Stimulated activated CD4-positive, alpha-beta T cell treated with anti-CD3 and anti-CD28 coated beads, Interleukin-15, amount 100 ng/mL, for 1 hour (primary cell): ENCODE results near the gene SLC1A3.

Experiments used
- DNase-seq, 2 donors: peaks; one replicate each; pipeline ENCODE4 v3.0.0-alpha.2; 2020; ENCODE audit warnings: low read depth in 1 of 2, low spot score in 1 of 2

The SLC1A3 gene

DNA sequence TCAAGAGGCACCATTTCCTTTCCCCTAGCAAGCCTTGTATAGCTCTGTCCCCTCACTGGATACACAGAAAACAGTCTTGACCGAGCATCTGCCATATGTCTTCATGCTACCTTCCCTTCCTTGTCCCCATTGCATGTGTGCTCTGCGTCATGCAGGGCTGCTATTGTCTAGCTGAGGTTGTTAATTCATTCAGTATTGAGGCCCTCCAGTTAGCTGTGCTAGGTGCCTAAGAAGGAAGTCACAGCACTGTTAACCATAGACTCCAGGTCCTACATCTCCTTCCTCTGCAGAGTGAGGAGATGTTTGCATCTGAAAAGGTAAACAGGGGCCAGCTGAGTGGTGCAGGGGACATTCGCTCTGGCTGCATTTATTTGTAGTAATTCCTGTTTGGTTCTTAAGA, 48.2 kb downstream of the SLC1A3 start:
- DNase-seq = no peak

DNA sequence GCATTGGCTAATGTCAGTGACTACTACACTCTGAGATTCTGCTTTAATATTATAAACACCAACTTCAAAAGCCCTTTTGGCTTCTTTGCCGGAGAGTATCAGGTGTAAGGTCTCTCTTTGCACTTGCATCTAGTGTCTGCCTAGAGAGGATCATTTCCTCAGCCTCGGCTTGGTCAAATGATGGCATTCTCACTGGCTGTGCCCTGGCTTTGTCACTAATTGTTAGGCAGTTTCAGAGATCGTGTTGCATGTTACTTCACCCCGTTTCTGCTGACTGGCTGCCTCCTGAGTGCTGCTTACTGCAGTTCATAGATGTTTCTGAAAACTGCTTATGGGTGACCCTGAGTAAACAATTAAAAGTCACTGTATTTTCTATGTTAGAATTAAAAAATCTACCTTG, 48.8 kb downstream of the SLC1A3 start:
- DNase-seq = no peak

- DNase-seq = no peak
These were observed 50.1 kb downstream of the SLC1A3 start for GRCh38 chr5:36656556-36656955.

GRCh38 chr5:36657563-36657995, 51.2 kb downstream of the SLC1A3 start:
- no peak for DNase-seq

DNA sequence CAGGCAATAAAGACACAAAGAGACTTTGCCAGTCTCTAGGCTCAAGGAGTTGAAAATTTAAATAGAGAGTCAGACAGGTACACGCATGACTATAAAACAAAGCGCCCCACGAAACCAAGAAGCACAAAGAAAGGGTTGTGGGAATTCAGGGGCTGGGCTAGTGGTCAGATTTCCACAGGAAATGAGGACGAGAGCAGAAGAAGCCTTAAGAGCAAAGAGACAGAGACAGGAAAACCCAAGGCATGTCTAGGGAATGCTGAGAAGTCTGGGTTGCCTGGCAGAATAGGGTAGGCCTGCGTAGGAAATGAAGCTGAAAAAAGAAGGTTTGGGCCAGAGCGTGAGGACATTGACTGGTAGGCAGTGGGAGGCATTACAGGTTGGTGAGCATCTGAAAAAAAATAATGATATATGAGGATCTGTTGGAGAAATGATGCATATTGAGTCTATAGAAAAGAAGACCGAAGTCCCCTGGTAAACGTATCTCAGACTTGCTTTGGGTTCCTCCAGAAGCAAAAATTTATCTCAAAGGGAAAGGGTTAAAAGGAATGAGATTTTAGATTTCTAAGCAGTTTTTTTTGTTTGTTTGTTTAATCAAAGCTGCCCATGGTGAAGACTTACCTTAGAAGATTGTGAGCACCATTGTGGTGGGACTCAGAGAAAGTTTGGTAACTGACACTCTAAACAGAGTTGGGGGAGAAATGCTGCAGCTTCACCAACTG, 51.8 kb downstream of the SLC1A3 start:
- no peak for DNase-seq

DNA sequence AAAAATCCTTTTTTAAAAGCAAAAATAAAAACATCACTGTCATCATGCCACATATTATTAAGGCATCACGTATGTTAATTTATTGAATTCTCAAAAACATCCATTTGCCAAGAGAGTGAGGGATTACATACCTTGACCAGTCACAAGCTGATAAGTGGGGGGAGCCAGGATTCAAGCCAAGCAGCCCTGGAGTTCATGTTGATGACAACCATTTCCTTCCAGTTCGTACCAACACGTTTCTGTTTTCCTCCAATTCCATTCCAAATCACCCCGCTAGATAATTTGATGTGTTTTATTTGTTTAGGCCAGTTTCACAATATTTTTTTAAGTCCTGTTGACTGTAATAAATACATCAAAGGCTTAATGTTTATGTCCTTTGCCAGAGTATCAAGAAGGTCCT, 53.0 kb downstream of the SLC1A3 start:
- no peak for DNase-seq

DNA sequence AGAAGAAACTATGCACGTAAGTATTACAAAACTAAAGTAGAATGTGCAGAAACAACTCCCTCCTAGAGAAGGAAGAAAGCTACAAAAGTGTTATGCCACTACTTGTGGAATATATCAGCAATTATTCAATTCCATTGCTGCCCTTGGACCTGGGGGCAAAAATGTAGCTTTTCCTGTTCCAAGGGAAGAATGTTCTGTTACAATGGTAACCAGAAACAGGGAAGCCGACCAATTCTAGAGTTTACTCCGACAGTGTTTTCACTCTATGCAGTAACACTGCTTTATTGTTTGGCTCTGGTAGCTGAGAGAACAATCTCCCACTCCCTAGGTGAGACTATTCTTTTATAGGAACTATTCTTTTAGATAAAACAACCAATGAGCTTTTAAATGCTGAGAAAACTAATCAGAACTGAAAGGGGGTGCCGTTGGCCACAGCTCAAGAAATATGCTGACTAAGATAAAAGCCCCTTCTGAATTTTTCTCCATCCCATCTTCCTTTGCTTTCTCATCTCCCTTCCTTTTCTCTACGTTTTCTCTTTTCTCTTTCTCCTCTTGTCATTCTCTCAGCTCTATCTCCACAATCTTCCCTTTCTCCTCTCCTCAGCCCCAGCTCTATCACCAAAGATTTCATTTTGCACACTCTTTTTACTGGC, 54.1 kb downstream of the SLC1A3 start:
- no peak for DNase-seq

GRCh38 chr5:36661456-36662220, 55.2 kb downstream of the SLC1A3 start:
- no peak for DNase-seq

GRCh38 chr5:36662291-36662851, 56.0 kb downstream of the SLC1A3 start:
- DNase-seq = no peak

DNA sequence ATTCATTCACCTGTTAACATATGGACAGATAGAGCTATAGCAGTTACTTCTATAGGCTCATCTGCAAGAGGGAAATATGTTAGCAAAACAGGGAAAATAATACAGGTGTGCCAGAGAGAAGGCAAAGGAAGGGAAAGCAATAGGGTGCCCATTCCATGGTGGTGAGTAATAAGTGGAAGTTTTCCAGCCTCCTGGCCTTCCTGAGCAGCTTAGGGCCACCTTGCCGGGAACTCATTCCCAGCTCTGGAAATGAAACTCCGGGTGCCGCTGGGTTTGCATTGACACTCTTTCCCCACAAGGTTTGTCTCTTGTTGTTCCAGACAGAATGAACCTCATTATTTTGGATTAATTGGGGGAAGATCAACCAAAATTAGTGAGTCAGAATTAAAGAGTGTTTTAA, 58.4 kb downstream of the SLC1A3 start:
- no peak for DNase-seq

GRCh38 chr5:36665628-36666027, 59.2 kb downstream of the SLC1A3 start:
- DNase-seq = no peak

DNA sequence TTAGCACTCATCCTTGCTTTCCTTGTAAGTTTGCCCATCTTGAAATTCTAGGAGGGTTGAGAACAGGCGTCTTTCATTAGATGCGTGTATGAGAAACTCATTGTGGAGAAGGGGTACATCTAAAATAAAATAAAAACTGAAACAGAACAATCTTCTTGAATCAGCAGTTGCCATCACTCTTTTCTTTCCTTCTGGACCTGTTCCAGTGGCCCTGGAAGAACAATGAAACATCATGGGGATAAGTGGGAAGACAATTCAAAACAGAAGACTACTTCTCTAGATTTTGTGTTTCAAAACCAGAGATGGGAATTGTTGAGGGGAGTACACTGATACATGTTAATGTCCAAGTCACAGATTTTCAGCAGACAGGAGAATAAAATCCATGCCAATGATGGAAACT, 59.9 kb downstream of the SLC1A3 start:
- DNase-seq = no peak

GRCh38 chr5:36666986-36667385, 60.6 kb downstream of the SLC1A3 start:
- DNase-seq = no peak

- DNase-seq = no peak
These were observed 61.4 kb downstream of the SLC1A3 start for GRCh38 chr5:36667824-36668223.

DNA sequence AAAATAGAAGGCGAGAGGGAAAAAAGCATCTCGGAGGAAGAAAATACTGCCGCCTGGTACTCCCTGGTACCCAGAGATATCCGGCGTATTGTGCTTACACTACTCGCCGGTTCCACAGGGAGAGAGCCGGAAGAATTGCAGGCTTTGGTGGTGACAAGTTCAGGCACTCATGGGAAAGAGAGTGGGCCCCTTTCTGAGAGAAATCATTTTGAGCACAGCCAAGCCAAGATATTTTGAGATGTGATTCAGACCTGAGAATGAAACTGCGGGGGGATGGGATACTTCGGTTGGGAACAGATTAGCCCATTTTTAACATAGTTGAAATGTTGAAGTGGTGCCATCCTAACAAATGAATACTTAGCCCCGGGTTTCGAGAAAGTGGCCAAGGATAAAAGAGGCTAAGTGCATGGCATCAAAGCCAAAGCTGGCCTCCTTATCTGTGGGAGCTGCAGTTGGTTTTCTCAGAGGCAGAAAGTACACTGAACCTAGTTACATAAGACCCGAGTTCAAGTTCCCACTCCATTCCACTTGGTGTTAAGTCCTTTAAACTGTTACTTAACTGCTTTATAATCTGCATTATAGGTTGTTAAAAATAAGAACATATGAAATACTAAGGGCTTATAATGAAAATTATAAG, 62.7 kb downstream of the SLC1A3 start:
- no peak for DNase-seq

DNA sequence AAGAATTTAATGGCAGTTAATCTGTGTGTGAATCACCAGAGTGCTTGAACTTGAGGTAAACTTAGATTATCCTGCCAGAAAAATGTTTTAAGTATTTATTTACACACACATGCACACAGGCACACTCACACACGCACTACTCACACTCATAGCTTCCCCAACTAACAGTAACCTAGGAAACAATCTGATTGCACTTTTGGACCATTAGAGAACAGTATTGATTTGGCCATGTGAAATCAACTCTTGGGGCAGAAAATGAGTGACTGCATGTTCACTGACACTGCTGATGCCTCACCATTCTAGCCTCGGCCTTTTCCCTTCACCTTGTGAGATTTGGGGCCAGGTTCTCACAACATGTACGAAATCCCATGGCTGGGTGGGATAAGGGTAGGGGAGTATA, 64.1 kb downstream of the SLC1A3 start:
- DNase-seq = no peak

DNA sequence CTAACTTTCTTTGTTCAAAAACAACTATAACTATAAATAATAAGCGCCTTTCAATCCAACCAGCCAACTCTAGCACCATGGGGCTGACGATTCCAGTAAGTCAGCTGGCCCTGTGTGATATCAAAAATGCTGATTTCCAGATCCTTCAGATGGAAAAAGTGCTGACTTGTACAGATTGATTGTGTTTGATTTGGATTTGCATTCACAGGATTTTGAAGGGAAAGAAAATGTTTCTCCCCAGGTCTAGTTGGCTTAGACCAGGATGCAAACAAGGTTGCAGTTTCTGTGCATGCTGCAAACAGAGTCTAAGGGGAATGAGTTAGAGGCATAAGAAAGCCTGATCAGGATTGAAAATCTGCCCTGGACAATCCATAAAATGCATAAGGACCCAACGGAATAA, 68.9 kb downstream of the SLC1A3 start:
- no peak for DNase-seq

DNA sequence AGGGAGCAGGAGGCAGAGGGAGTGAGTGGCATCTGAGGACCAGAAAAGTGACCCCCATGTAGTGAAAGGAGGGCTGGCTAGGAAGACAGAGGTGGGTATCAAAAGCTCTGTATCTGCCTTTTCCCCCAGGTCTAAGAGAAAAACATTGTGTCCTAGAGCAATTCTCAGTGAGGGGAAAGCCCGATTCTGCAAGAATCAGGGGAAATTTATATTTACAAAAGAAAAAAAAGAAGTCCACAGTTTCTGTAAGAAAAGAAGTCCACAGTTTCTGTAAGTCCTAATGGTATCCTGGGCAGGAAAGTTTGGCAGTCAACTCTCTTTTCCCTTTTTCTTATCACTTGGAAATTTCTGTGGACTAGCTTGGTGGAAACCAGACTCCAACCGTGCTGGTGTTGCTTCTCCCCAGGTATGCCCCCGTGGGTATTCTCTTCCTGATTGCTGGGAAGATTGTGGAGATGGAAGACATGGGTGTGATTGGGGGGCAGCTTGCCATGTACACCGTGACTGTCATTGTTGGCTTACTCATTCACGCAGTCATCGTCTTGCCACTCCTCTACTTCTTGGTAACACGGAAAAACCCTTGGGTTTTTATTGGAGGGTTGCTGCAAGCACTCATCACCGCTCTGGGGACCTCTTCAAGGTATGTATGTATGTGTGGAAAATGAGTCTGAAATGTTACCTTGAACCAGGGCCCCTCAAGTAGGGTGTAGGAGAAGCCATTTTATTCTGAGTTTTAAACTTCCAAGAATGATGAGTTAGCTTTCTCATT, 73.0 kb downstream of the SLC1A3 start:
- no peak for DNase-seq

- DNase-seq = no peak
These were observed 73.7 kb downstream of the SLC1A3 start for GRCh38 chr5:36680066-36680465.

GRCh38 chr5:36681711-36682110, 75.3 kb downstream of the SLC1A3 start:
- no peak for DNase-seq

DNA sequence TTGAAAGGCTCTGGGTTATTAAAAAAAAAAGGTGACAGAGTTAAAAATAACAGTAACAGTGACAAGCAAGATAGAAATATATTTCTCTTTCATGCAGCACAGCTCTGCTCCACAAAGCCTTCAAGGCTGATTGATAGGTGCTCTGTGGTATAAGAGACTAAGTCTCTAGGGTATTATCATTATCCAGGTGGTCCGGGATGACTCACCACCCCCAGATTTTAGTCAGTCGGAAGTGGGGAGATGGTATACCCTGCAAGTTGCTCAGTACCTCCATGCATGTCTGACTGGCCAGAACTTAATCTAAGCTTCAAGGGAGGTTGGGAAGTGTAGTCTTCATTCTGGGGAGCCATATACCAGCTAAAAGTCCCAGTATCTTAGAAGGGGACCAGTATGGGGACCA, 76.1 kb downstream of the SLC1A3 start:
- DNase-seq = no peak
